ENCODE measurements around the gene C11orf86.
"Not testable (repeated sequence)": the region's sequence is repeated elsewhere in the genome, so short reads cannot be mapped to it uniquely, and the experiment has no call there.

C11orf86 gene

DNA sequence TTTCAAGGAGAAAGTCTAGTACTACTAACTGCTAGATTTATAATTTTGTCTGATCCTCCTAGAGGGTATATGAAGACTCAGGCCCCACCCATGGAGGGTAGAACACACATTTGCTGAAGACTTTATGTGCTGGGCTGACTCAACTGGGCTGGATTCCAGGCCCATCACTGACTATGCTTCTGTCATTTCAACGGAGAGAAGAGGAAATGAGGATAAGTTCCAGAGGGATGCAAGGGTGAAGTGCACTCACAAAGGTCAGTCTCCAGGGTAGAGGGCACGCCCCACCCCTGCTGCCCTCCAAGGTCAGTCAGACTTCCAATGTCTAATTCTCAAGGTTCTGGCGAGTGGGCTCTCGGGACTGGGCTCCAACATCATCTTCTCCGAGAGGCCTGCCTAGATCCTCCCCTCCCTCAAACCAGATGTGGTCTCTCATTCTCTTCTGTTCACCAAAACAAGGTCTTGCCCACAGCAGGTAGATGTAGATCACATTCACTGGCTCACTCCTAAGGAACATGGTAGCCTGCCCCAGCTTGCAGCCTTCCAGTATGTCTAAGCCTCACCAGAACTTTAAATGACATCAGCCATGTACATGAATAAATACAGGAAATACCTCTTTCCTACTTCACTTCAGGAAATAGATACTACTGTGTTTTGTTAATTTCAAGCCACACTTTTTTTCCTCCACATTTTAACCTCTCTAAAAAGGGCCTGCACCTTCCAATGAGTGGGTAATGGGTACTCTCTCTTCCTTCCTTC is 7.3 kb upstream of the C11orf86 start:
- no peak for DNase-seq

DNA sequence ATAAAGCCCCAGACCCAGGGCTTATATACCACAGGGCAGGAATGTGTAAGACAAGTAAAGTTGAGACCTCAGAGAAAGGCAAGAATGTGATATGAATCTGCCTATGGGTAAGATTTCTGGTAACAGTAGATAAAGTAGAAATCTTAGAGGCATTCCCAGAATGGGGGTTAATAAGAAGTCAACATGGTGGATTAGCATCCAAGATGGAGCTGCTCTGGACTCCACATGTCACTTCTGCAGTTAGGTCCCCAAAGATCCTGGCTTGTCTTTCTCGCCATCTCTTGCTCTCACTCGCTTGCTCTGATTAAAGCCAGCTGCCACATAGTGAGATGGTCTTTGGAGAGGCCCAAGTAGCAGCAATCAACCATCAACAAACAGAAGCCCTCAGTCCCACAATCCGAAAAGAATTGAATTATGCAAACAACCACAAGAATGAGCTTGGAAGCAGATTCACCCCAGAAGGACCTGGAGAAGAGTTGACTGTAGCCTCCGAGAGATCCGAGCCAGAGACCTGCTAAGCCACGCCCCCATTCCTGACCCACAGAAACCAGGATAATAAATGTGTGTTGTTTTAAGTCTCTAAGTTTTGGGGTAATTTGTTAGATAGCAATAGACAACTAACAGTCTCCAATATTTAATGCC is 5.4 kb upstream of the C11orf86 start:
- no peak for DNase-seq

DNA sequence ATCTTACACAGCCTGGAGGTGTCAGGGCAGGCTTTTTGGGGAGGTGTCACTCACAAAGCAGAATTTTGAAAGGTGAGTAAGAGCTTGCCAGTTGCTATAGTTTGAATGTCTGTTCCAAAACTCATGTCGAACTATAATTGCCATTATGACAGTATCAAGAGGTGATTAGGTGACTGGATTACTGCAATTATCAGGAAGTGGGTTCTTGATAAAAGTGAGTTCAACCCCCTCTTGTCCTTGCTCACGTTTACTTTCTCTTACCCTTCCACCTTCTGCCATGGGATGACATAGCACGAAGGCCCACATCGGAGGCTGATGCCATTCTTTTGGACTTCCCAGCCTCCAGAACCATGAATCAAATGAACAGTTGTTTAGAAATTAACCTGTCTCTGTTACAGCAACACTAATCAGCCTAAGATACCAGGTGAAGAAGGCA is 4.7 kb upstream of the C11orf86 start:
- DNase-seq, result no peak

DNA sequence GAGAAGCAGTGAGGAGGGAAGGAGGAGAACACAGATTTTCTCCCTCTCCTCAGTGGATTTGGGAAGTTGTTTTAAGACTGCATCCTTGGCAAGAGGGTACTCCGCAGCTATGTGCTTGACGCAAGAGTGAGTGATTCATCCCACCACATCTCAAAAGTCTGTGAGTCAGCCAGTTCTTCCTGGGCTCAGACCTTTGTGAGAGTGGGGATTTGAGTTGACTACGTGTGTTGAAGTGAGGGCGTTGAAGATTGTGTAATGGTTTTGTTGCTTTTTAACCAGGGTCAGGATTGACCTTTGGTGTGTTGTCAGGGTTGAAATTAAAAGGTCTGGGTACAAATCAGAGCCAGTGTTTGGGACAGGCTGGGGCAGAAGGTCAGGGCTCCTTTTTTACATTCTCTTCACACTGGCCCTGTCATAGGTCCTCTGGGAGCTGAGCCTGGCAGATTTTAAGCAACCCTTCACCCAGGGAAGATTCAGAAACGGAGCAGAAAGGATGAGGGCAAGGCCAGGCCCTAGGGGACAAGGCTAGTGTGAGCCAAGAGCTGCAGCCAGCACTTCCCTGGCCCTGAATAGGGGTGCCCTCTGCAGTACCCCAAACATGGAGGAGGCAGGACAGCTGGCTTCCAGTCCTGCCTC is 4.2 kb upstream of the C11orf86 start:
- DNase-seq, result no peak

DNA sequence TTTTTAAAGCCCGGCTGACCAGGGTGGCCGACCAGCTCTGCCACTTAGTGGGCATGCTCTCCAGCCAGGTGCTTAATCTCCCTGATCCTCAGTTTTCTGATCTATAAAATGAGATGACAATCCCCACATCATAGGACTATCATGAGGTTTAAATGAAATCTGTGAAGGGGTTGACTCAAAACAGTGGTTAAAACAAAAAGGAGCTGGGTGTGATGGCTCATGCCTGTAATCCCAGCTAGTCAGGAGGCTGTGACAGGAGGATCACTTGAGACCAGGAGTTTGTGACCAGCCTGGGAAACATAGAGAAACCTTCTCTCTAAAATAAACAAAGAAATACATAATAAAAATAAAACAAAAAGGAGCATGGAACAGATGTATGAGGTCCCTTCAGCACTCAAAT is 3.6 kb upstream of the C11orf86 start:
- DNase-seq, result no peak

DNA sequence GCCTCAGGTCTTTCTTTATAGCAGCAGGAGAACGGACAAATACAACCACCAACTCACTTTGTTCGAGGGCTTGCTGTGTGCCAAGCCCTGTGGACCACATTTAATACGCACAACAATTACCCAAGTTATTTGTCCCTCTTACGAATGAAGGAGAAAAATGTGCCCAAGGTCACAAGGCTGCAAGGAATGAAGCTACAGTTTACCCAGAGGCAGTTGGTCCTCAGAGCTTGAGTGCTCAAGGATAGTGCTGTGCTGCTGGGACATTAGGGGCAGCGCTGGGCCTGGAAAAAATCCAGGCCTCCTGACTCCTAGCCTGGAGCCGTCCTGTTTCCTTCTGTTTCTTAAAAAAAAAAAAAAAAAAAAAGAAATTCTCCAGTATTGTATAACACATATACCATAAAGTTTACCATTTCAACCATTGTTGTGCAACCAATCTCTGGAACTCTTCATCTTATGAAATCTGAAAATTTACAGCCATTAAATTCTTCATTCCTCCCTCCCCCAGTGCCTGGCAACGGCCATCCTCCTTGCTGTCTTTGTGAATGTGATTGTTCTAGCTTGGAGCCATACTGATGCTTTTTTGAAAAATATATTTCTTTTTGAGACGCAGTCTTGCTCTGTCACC is 1.0 kb upstream of the C11orf86 start:
- no peak for DNase-seq

DNA sequence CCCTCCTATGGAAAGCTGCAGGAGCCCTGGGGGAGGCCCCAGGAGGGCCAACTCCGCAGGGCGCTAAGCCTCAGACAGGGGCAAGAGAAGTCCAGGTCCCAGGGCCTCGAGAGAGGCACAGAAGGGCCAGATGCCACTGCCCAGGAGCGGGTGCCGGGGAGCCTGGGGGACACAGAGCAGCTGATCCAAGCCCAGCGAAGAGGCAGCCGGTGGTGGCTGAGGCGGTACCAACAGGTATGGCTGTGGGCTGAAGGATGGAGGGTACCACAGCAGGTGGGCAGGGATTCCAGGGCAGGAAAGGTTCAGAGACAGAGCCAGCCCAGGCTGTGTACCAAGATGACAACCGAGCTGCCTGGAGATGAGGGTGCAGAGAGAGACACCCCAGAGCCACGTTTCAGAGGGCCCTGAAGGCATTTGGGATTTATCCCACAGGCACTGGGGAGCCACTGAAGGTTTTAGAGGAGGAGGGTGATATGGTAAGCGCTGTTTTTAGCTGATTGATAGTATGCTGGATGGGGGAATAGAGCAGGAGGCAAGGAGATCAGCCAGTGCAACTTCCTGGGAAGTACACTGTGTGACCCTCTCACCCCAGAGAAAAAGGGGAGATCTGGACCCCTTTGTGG is 412 bp downstream of the C11orf86 start:
- no peak for DNase-seq

DNA sequence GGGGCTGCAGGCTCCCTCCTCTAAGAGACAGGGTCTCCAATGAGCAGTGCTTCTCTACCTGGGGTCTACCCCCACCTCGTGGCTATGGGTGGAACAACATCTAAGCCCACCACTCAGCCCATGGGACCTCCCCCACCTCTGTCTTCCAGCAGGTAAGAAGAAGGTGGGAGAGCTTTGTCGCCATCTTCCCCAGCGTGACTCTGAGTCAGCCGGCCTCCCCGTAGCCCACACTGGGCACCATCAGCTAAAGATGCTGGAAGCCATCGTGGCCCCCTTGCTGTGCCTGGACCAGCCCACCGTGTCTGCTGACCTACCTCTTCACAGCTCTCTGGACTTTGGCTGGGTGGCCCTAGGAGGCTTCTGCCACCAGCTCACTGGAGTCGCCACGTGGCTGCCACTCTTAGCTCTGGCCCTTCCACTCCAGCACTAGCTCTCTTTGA is 944 bp downstream of the C11orf86 start:
- no peak for DNase-seq

DNA sequence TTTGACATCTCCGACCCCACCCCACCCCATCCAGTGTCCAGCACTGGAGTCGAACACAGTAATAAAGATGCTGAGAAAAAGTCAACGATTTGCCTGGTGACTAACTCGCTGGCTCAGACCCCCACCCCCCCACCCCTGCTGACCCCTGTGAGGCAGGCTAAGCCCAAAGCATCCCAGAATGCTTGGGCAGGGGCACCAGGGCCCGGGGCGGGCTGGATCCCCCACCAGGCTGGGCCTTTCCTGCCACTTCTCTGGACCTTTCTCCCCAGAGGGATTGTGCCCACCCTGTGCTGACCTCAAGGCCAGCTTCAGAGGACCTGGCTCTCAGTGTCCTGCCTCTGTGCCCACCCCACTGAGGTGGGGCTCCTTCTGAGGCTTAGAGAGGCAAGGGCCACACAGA is 1.8 kb downstream of the C11orf86 start:
- no peak for DNase-seq

DNA sequence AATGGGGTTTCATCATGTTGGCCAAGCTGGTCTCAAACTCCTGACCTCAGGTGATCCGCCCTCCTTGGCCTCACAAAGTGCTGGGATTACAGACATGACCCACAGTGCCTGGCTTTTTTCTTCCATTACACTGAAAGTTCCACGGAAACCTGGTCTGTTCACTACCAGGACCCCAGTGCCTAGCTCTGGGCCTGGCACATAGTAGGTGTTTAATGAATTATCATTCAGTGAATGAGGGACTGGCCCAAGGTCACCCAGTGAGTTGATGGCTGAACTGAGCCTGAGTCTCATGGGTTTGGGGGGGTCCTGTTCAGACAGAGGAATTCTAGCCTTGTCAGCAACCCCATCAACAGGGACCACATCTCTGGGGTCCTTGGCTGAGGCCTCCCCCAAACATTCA is 3.1 kb downstream of the C11orf86 start:
- no peak for DNase-seq

DNA sequence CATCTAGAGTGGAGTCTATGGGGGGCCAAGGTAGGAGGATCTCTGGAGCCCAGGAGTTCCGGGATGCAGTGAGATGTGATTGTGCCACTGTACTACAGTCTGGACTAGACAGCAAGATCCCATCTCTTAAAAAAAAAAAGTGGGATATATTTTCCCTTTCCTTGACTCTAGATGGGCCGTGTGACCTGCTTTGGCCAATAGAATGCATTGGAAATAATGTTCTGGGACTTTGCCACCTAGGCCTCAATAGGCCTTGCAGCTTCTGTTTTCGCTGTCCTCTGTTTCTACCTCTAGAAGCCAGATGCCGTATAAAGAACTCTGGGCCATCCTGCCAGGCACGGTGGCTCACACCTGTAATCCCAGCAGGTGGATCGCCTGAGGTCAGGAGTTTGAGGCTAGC is 3.6 kb downstream of the C11orf86 start:
- no peak for DNase-seq

DNA sequence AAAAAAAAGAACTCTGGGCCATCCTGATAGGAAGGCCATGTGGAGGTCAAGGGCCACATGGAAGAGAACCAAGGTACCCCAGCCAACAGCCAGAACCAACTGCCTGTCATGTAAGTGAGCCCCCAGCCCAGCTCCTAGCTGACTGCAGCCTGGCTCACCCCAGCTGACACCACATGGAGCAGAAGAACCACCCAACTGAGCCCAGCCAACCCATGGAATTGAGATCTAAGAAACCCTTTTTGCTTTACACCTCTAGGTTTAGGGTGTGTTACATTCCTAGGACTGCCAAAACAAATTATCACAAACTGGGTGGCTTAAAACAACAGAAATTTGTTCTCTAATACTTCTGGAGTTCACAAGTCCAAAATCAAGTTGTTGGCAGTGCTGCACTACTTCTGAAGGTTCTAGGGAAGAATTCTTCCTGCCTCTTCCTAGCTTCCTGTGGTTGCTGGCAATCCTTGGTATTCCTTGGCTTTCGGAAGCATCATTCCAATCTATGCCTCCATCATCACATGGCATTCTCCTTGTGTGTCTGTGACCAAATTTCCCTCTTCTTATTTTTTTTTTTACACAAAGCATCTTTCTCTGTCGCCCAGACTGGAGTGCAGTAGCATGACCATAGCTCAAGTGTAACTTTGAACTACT is 4.4 kb downstream of the C11orf86 start:
- DNase-seq, result no peak

DNA sequence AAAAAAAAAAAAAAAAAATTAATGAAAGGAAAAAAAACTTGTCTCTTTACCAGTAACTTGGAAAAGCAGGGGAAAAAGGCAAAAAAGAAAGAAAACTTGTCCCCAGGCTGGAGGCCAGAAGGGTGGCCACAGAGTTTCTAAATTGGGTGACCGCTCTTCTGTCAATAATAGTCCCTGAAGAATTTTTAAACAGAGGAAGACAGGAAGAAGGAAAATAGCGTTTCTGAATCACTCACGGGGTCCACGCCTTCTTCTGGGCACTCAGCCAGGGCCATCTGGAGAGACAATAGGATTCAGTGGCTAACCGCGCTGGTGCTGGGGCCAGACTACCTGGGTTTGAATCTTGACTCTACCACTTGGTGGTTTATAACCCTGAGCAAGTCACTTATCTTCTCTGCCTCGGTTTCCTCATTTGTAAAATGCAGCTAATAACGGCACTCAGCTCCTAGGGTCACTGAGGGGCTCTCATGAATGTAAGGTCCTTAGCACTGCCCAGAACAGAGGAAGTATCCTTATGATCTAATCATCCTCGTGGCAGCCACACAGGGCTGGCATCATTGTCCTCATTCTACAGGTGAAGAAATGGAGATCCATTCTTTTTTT is 7.0 kb downstream of the C11orf86 start:
- DNase-seq, result peak; percentile 10

DNA sequence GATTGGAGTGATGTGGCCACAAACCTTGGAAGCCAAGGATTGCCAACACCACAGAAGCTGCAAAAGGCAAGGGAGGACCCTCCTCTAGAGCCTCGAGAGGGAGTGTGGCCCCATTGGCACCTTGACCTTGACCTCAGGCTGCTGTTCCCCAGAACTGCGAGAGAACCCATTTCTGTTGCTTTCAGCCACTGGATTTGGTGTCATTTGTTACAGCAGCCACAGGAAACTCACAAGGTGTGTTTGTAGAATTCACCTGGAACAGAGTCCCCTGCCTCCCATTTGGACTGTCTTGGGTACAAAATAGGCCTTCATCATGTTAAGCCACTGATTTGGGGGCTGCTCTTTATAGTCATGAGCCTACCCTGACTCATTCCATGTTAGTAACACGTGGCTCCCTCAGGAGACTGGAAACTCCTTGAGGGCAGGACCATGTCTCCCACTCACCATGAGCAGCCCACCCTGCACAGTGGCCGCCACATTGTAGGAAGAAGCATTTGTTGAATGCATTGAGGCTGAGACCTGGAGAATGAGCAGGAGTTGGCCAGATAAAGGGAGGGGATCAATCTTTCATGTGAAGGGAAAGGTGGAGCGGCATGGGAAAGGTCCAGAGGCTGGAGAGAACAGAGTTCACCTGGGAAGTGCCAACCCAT is 8.3 kb downstream of the C11orf86 start:
- DNase-seq, result no peak

DNA sequence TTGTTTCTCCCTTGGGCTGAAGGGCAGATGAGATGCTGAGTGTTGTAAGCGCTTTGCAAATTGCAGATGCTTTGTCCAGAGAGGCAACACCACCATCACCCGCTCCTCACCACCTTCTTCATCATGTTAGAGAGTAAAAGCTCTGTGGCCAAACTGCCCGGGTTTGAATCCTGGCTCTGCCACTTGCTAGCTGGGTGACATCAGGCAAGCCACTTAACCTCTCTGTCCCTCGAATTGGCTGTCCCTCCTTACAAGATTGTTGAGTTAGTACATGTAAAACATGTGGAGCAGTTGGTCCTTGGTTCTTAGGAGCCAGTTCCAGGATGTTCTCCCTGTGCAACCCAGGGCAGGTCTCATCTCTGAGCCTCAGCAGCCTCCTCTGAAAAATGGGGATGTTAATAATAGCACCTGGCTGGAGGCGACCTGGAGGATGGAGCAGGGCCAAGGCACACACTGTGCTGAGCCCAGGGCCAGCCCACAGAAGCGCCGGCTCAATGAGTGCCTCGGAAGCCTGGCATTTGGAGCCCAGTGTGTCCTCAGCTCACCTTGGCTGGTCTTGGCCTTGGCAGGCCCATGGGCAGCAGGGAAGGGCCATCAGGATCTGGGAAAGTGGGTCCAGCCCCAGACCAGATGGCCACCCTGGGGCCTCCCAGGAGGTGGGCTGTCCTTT is 10.5 kb downstream of the C11orf86 start:
- DNase-seq, result no peak

DNA sequence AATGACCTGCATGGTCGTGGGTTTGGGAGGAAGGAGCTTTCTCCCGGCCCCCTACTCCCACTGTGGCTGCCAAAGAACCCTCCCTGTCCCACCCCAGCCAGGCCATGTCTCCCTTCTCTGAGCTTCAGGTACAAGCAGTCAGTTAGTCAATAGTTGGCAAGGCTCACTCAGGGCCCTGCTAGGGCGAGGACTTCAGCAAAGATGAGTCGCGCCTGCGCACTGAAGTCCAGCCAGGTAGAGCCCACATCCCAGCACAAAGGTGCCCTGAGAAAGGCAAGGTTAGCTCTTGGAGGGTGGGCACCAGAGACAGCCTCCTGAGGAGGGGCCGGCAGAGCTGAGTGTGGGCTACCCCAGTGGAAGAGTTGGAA is 11.1 kb downstream of the C11orf86 start:
- DNase-seq, result no peak

DNA sequence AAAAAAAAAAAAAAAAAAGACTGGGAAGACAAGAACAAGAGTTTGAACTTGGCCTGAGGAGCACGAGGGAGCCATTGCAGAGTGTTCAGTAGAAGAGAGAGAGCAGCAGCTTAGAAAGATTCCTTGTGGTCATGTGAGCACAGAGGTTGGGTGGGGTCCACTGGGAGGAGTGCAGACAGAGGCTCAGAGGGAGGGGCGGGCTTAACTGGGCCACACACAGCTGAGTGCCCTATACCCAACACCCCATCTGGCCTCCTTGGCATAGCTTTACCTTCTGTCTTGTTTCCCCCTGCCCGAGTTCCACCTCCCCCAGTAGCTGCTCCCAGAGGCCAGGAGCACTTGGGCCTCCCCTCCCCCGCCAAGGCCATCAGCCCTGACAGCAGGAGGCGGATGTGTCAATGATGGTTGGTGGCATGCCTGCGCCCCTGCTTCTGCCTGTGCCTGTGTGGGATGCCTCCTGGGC is 12.1 kb downstream of the C11orf86 start:
- DNase-seq, result no peak

DNA sequence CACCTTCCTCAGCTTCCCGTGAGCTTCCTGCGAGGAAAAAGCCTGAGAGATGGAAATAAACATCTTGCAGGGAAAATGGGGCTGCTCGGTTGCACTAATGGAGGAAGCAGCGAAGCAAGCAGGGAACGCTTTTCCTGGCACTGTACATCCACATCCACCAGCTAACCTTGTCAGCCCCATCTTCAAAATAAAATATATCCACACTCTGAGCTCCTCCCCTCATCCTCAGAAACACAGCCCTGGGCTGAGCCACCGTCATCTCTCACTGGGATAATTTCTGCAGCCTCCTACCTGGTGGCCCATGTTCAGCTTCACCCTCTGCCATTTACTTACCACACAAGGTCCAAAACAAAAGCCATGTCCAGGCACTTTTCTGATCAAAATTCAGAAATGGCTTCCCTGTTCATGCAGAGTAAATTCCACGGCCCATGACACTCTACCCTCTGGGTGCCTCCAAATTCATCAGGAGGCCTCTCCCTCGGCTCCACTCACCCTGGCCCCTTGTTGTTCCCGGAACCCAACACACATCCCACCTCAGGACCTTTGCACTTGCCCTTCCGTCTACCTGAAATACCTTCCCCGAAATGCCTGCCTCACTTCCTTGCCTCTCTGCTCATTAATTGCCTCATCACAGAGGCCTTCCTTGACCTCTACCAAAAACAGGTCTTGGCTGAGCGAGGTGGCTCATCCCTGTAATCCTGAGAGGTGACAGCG is 13.0 kb downstream of the C11orf86 start:
- no peak for DNase-seq

DNA sequence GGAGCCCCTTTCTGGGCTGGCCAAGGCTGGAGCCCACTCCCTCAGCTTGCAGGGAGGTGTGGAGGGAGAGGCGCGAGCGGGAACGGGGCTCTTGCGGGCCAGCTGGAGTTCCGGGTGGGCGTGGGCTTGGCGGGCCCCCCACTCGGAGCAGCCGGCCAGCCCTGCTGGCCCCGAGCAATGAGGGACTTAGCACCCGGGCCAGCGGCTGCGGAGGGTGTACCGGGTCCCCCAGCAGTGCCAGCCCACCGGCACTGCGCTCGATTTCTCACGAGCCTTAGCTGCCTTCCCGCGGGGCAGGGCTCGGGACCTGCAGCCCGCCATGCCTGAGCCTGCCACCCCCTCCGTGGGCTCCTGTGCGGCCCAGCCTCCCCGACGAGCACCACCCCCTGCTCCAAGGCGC is 13.6 kb downstream of the C11orf86 start:
- not testable (repeated sequence) for DNase-seq

DNA sequence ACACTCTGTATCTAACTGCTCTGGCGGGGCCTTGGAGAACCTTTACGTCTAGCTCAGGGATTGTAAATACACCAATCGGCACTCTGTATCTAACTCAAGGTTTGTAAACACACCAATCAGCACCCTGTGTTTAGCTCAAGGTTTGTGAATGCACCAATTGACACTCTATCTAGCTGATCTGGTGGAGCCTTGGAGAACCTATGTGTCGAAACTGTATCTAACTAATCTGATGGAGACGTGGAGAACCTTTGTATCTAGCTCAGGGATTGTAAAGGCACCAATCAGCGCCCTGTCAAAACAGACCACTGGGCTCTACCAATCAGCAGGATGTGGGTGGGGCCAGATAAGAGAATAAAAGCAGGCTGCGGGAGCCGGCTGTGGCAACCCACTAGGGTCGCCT is 14.3 kb downstream of the C11orf86 start:
- not testable (repeated sequence) for DNase-seq

Data from activated CD4-positive, alpha-beta T cell treated with anti-CD3 and anti-CD28 coated beads, Interleukin-2, amount 50 U/mL, for 1 hour (primary cell).